Activated naive CD4-positive, alpha-beta T cell treated with Interleukin-2 at 50 U/mL for 16 hours (primary cell): Measurements from ENCODE around the gene SMYD4.
A peak's percentile ranks its signal among the peaks of the same experiment; 100 is the strongest.
"Not testable (repeated sequence)": the region's sequence is repeated elsewhere in the genome, so short reads cannot be mapped to it uniquely, and the experiment has no call there.

Source experiments
- DNase-seq: peaks from one replicate; pipeline ENCODE4 v3.0.0-alpha.2; 2020

SMYD4 gene

GRCh38 chr17:1779571-1780131 lies 50.1 kb downstream of the SMYD4 start:
- DNase-seq = no peak

- no peak for DNase-seq
Observed at GRCh38 chr17:1776857-1777256, 52.8 kb downstream of the SMYD4 start.

- no peak for DNase-seq
Observed at GRCh38 chr17:1776328-1776727, 53.4 kb downstream of the SMYD4 start.

- no peak for DNase-seq
Observed at GRCh38 chr17:1774390-1775176, 55.1 kb downstream of the SMYD4 start.

- no peak for DNase-seq
Observed at GRCh38 chr17:1773696-1774181, 56.0 kb downstream of the SMYD4 start.

GRCh38 chr17:1773000-1773695 lies 56.6 kb downstream of the SMYD4 start:
- DNase-seq = not testable (repeated sequence)

DNA sequence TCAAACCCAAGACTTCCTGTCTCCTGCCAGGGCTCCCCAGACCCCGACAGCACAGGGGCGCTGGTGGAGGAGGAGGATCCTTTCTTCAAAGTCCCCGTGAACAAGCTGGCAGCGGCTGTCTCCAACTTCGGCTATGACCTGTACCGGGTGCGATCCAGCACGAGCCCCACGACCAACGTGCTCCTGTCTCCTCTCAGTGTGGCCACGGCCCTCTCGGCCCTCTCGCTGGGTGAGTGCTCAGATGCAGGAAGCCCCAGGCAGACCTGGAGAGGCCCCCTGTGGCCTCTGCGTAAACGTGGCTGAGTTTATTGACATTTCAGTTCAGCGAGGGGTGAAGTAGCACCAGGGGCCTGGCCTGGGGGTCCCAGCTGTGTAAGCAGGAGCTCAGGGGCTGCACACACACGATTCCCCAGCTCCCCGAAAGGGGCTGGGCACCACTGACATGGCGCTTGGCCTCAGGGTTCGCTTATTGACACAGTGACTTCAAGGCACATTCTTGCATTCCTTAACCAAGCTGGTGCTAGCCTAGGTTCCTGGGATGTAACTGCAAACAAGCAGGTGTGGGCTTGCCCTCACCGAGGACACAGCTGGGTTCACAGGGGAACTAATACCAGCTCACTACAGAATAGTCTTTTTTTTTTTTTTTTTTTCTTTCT lies 59.8 kb downstream of the SMYD4 start:
- DNase-seq = peak; percentile 5

GRCh38 chr17:1767358-1767757 lies 62.3 kb downstream of the SMYD4 start:
- DNase-seq = no peak

DNA sequence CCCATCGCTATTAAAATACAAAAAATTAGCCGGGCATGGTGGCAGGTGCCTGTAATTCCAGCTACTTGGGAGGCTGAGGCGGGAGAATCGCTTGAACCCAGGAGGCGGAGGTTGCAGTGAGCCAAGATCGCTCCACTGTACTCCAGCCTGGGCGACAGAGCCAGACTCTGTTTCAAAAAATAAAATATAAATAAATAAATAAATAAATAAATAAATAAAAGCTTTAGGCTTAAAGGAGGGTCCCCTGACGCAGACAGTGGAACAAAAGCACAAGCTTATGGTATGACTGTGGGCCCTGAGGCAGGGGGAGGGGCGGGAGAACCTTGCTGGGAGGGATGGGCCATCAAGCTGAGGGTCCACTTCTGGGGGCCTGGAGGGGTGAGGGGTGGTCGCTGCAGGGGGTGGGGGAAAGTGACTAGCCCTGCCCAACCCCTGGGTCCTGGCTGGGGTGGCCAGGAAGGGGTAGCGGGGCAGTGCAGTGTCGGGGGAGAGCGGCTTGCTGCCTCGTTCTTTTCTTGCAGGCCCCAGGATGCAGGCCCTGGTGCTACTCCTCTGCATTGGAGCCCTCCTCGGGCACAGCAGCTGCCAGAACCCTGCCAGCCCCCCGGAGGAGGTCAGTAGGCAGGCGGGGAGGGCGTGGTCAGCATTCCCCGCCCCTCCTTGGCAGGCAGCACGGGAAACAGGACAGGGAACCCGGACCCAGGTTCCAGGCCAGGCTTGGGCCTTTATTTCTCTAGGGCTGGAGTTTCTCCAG lies 63.1 kb downstream of the SMYD4 start:
- DNase-seq = no peak

DNA sequence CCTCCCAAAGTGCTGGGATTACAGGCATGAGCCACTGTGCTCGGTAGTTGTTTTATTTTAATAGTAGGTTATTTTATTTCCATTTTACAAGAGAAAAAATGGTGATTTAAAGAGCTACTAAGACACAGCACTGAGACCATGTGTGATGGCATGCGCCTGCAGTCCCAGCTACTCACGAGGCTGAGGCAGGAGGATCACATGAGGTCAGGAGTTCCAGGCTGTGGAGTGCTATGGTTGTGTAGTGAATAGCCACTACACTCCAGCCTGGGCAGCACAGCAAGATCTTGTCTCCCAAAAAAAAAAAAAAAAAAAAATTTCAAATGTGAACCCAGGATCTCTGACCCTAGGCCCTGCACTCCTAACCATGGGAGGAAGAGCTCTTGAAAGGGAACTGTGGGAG lies 64.1 kb downstream of the SMYD4 start:
- no peak for DNase-seq

- not testable (repeated sequence) for DNase-seq
Observed at GRCh38 chr17:1764705-1765104, 65.0 kb downstream of the SMYD4 start.

DNA sequence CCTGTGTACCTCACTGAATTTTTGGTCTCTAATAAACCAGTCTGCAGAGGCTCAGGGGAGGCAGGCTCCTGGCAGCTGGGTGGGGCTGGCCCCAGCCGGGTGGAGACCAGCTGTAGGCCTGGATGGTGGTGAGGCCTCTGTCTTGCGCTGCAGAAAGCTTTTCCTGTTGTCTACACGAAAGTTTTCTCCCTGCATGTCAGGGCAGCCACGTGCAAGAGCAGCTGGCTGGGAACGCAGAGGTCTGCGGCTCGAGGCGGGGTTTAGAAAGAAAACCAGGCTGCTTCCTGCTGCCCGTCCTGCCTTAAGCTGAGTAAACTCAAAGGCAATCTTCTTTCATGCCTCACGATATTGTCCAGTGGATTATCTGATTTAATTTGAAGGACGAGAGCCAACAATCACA lies 65.4 kb downstream of the SMYD4 start:
- peak; percentile 51 for DNase-seq

- peak; percentile 3 for DNase-seq
Observed at GRCh38 chr17:1762901-1763898, 66.5 kb downstream of the SMYD4 start.

GRCh38 chr17:1762233-1762900 lies 67.3 kb downstream of the SMYD4 start:
- no peak for DNase-seq

GRCh38 chr17:1759529-1759928 lies 70.2 kb downstream of the SMYD4 start:
- DNase-seq = no peak

GRCh38 chr17:1758807-1759206 lies 70.9 kb downstream of the SMYD4 start:
- DNase-seq = no peak

GRCh38 chr17:1755827-1756262 lies 73.9 kb downstream of the SMYD4 start:
- DNase-seq = no peak

DNA sequence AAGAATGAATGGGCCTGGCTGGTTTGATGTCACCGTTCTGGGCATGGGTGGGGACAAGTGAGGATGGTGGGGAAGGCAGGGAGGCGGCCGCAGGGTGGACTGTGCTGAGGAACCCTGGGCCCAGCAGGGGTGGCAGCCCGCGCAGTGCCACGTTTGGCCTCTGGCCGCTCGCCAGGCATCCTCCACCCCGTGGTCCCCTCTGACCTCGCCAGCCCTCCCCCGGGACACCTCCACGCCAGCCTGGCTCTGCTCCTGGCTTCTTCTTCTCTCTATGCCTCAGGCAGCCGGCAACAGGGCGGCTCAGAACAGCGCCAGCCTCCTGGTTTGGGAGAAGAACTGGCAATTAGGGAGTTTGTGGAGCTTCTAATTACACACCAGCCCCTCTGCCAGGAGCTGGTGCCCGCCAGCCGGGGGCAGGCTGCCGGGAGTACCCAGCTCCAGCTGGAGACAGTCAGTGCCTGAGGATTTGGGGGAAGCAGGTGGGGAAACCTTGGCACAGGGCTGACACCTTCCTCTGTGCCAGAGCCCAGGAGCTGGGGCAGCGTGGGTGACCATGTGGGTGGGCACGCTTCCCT lies 74.4 kb downstream of the SMYD4 start:
- no peak for DNase-seq

GRCh38 chr17:1754430-1755112 lies 75.1 kb downstream of the SMYD4 start:
- no peak for DNase-seq
